ENCODE data around the gene SMYD3. TPM values are rescaled to one million over a fixed set of nuclear protein-coding genes. Genes with fewer than 3 reads are reported as not detected.

Gene SMYD3
- total and polyA plus RNA-seq, 10 of the 15 experiments (the other 5 are each of a cell fraction or from before 2014, with no cell fraction given) = 18.3 to 54.0 (median 24.8) TPM

DNA sequence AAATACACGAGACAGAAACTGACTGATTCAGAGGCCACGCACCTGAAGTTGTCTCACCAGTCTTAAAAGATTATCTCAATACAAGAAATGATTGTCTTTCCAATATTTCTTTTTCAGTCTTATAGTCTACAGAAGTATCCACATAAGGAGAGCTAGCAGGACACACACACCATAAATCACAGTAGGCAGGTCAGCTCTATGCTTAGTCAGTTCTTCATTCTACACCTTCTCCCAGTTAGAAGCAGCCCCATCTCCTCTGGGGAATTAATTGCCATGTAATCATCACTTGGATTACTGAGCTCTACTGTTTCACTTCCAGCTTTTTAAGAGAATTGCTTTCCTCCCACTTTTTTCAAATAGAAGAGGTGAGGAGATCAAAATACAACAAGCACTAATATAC, 59.6 kb downstream of the SMYD3 start (continued):
- TF ChIP-seq SIN3A (IDR thresholded peaks at IDR 0.05; ENCODE audit: low read depth, low read length) = no peak

DNA sequence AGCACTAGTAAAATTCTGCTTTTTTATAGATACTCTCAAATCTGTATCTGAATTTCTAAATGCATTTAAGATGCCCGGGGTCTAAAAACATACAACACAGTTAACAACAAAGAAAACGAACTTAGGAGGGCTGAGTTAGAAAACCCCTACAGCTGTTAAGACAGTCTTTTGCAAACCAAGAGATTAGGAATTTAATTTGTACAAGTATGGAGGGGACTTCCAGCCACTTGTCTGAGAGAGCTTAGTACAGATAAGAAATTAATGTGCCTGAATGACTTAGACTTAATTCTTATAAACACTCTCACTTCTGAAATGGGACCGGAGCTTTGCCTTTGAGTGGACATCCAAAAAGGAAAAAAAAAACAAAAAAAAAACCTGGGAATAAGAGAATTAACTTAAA, 61.6 kb downstream of the SMYD3 start:
- no peak overlapping the region for H3K4me2 ChIP-seq (ENCODE audit: control insufficient read depth, insufficient read depth)
- SMC1A ChIA-PET (ENCODE audit: uncharacterized antibody, unreplicated experiment) = interaction anchor here (0.9 to 1.9 kb wide), 2 partner anchors 8 to 434 kb away, joined by 3 to 5 read pairs; no protein-coding TSS in a partner anchor
- no peaks in the 10 kb centered on the region for H3K27me3 ChIP-seq (replicated peaks in 1 of 2; ENCODE audit: control insufficient read depth in 2 of 2, insufficient read depth in 2 of 2, low read length in 1 of 2)
- no peak for FAIRE-seq
- H3K9ac ChIP-seq (ENCODE audit: control insufficient read depth, insufficient read depth, low read length) = no peak overlapping the region
- in situ Hi-C loops (cut with MboI) (no loop called here), intact Hi-C loops (cut with micrococcal nuclease; ENCODE audit: unreplicated experiment) (loop anchor here (5.0 kb wide), 1 partner anchor 113 kb away; no protein-coding TSS in a partner anchor)
- no peak overlapping the region for H3K27ac ChIP-seq (ENCODE audit: control insufficient read depth, insufficient read depth)
- 70% methylated on average over 3 of the region's 3 CpGs for WGBS (ENCODE audit: insufficient coverage, insufficient replicate concordance, low lambda C conversion rate, missing lambda C conversion rate)
- no peaks in the 10 kb centered on the region for H4K20me1 ChIP-seq (ENCODE audit: control insufficient read depth, insufficient read depth)
- RAD21 ChIA-PET (ENCODE audit: unreplicated experiment) = interaction anchor here (0.7 kb wide), 1 partner anchor 16 kb away, joined by 4 read pairs; no protein-coding TSS in a partner anchor
- H3K9me3 ChIP-seq (replicated peaks; ENCODE audit: control insufficient read depth, insufficient read depth, low read length) = no peaks in the 10 kb centered on the region
- no peak overlapping the region for H2AFZ ChIP-seq (ENCODE audit: control insufficient read depth, low read depth, low read length)
- no peaks in the 10 kb centered on the region for H3K4me1 ChIP-seq (ENCODE audit: control insufficient read depth, insufficient read depth, low read length)
- TF ChIP-seq, protein P1, sequence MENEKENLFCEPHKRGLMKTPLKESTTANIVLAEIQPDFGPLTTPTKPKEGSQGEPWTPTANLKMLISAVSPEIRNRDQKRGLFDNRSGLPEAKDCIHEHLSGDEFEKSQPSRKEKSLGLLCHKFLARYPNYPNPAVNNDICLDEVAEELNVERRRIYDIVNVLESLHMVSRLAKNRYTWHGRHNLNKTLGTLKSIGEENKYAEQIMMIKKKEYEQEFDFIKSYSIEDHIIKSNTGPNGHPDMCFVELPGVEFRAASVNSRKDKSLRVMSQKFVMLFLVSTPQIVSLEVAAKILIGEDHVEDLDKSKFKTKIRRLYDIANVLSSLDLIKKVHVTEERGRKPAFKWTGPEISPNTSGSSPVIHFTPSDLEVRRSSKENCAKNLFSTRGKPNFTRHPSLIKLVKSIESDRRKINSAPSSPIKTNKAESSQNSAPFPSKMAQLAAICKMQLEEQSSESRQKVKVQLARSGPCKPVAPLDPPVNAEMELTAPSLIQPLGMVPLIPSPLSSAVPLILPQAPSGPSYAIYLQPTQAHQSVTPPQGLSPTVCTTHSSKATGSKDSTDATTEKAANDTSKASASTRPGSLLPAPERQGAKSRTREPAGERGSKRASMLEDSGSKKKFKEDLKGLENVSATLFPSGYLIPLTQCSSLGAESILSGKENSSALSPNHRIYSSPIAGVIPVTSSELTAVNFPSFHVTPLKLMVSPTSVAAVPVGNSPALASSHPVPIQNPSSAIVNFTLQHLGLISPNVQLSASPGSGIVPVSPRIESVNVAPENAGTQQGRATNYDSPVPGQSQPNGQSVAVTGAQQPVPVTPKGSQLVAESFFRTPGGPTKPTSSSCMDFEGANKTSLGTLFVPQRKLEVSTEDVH (IDR thresholded peaks at IDR 0.05; ENCODE audit: low read depth, partially characterized antibody) = no peak
- TF ChIP-seq MTA2 (IDR thresholded peaks at IDR 0.05; ENCODE audit: low read depth) (no peak), NBN (IDR thresholded peaks at IDR 0.05) (no peak), ESRRA (IDR thresholded peaks at IDR 0.05; ENCODE audit: low read length) (no peak), SUPT20H (IDR thresholded peaks at IDR 0.05; ENCODE audit: borderline replicate concordance, control insufficient read depth, low read depth, low read length) (no peak), LARP7 (IDR thresholded peaks at IDR 0.05) (no peak), RELA (IDR thresholded peaks at IDR 0.05; ENCODE audit: borderline replicate concordance, partially characterized antibody) (no peak), NFYB (IDR thresholded peaks at IDR 0.05; ENCODE audit: insufficient read depth, low read depth, low read length) (no peak), SMAD5 (IDR thresholded peaks at IDR 0.05; ENCODE audit: low read depth) (no peak)
- TF ChIP-seq, protein P2, sequence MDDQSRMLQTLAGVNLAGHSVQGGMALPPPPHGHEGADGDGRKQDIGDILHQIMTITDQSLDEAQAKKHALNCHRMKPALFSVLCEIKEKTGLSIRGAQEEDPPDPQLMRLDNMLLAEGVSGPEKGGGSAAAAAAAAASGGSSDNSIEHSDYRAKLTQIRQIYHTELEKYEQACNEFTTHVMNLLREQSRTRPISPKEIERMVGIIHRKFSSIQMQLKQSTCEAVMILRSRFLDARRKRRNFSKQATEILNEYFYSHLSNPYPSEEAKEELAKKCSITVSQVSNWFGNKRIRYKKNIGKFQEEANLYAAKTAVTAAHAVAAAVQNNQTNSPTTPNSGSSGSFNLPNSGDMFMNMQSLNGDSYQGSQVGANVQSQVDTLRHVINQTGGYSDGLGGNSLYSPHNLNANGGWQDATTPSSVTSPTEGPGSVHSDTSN (IDR thresholded peaks at IDR 0.05; ENCODE audit: insufficient replicate concordance, low read depth, low read length) = no peak
- TF ChIP-seq, protein P3, sequence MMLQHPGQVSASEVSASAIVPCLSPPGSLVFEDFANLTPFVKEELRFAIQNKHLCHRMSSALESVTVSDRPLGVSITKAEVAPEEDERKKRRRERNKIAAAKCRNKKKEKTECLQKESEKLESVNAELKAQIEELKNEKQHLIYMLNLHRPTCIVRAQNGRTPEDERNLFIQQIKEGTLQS (IDR thresholded peaks at IDR 0.05; ENCODE audit: borderline replicate concordance, extremely low read depth, low read depth, low read length) = no peak
- TF ChIP-seq, protein P4, sequence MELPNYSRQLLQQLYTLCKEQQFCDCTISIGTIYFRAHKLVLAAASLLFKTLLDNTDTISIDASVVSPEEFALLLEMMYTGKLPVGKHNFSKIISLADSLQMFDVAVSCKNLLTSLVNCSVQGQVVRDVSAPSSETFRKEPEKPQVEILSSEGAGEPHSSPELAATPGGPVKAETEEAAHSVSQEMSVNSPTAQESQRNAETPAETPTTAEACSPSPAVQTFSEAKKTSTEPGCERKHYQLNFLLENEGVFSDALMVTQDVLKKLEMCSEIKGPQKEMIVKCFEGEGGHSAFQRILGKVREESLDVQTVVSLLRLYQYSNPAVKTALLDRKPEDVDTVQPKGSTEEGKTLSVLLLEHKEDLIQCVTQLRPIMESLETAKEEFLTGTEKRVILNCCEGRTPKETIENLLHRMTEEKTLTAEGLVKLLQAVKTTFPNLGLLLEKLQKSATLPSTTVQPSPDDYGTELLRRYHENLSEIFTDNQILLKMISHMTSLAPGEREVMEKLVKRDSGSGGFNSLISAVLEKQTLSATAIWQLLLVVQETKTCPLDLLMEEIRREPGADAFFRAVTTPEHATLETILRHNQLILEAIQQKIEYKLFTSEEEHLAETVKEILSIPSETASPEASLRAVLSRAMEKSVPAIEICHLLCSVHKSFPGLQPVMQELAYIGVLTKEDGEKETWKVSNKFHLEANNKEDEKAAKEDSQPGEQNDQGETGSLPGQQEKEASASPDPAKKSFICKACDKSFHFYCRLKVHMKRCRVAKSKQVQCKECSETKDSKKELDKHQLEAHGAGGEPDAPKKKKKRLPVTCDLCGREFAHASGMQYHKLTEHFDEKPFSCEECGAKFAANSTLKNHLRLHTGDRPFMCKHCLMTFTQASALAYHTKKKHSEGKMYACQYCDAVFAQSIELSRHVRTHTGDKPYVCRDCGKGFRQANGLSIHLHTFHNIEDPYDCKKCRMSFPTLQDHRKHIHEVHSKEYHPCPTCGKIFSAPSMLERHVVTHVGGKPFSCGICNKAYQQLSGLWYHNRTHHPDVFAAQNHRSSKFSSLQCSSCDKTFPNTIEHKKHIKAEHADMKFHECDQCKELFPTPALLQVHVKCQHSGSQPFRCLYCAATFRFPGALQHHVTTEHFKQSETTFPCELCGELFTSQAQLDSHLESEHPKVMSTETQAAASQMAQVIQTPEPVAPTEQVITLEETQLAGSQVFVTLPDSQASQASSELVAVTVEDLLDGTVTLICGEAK (IDR thresholded peaks at IDR 0.05; ENCODE audit: borderline replicate concordance) = no peak
- H3K79me2 ChIP-seq (ENCODE audit: control insufficient read depth, insufficient read depth, low read length) = no peaks in the 10 kb centered on the region
- ATAC-seq = peak; percentile 65
- POLR2A ChIA-PET = interaction anchor here (0.6 to 1.2 kb wide), 2 partner anchors 12 to 378 kb away, joined by 4 to 7 read pairs; no protein-coding TSS in a partner anchor
- CTCF ChIA-PET = interaction anchor here (1.2 to 1.4 kb wide), 2 partner anchors 1289 to 1293 kb away, joined by 4 read pairs; no protein-coding TSS in a partner anchor
- no peak for DNase-seq (ENCODE audit: low read depth, low spot score)
- no peaks in the 10 kb centered on the region for H3K36me3 ChIP-seq (ENCODE audit: control insufficient read depth in 2 of 2, insufficient read depth in 2 of 2, low read length in 1 of 2)
- H3K4me3 ChIP-seq = no peak overlapping the region
- BruUV-seq (replicated peaks) = no TSS peak
